IPS DF 4.7 (cell line): ENCODE results near the gene SMOC2.
"Not testable (repeated sequence)": the region's sequence is repeated elsewhere in the genome, so short reads cannot be mapped to it uniquely, and the experiment has no call there.

Experiments
- DNase-seq: peaks from one replicate; pipeline ENCODE4 v3.0.0-alpha.2; 2013; ENCODE audit warnings: low spot score; ENCODE audit errors: extremely low read depth

SMOC2 gene

GRCh38 chr6:168676552-168677322, 235.8 kb downstream of the SMOC2 start:
- DNase-seq: no peak

GRCh38 chr6:168677323-168677781, 236.4 kb downstream of the SMOC2 start:
- DNase-seq: not testable (repeated sequence)

- DNase-seq: no peak
Observed at GRCh38 chr6:168678077-168678476, 237.1 kb downstream of the SMOC2 start.

GRCh38 chr6:168678588-168678987, 237.6 kb downstream of the SMOC2 start:
- no peak for DNase-seq

- DNase-seq: no peak
Observed at GRCh38 chr6:168681748-168682147, 240.8 kb downstream of the SMOC2 start.

GRCh38 chr6:168683621-168684020, 242.6 kb downstream of the SMOC2 start:
- no peak for DNase-seq

GRCh38 chr6:168684471-168684870, 243.5 kb downstream of the SMOC2 start:
- DNase-seq: no peak

- no peak for DNase-seq
Observed at GRCh38 chr6:168684906-168685305, 243.9 kb downstream of the SMOC2 start.

- no peak for DNase-seq
Observed at GRCh38 chr6:168686029-168686738, 245.2 kb downstream of the SMOC2 start.

GRCh38 chr6:168686831-168687730, 246.1 kb downstream of the SMOC2 start:
- no peak for DNase-seq

- no peak for DNase-seq
Observed at GRCh38 chr6:168690271-168690670, 249.3 kb downstream of the SMOC2 start.

- no peak for DNase-seq
Observed at GRCh38 chr6:168691774-168692173, 250.8 kb downstream of the SMOC2 start.

GRCh38 chr6:168692193-168692914, 251.4 kb downstream of the SMOC2 start:
- DNase-seq: no peak

GRCh38 chr6:168692915-168693257, 251.9 kb downstream of the SMOC2 start:
- not testable (repeated sequence) for DNase-seq

GRCh38 chr6:168694797-168695196, 253.8 kb downstream of the SMOC2 start:
- DNase-seq: not testable (repeated sequence)

- peak; percentile 72 for DNase-seq
Observed at GRCh38 chr6:168695701-168696100, 254.7 kb downstream of the SMOC2 start.

- no peak for DNase-seq
Observed at GRCh38 chr6:168698923-168699322, 257.9 kb downstream of the SMOC2 start.

GRCh38 chr6:168699631-168700295, 258.8 kb downstream of the SMOC2 start:
- DNase-seq: no peak

- DNase-seq: no peak
Observed at GRCh38 chr6:168700880-168701279, 259.9 kb downstream of the SMOC2 start.

- DNase-seq: no peak
Observed at GRCh38 chr6:168703990-168704389, 263.0 kb downstream of the SMOC2 start.

- no peak for DNase-seq
Observed at GRCh38 chr6:168704678-168705077, 263.7 kb downstream of the SMOC2 start.
